ENCODE measurements around the gene LITAFD.
"Not testable (repeated sequence)": the region's sequence is repeated elsewhere in the genome, so short reads cannot be mapped to it uniquely, and the experiment has no call there.

Gene LITAFD

DNA sequence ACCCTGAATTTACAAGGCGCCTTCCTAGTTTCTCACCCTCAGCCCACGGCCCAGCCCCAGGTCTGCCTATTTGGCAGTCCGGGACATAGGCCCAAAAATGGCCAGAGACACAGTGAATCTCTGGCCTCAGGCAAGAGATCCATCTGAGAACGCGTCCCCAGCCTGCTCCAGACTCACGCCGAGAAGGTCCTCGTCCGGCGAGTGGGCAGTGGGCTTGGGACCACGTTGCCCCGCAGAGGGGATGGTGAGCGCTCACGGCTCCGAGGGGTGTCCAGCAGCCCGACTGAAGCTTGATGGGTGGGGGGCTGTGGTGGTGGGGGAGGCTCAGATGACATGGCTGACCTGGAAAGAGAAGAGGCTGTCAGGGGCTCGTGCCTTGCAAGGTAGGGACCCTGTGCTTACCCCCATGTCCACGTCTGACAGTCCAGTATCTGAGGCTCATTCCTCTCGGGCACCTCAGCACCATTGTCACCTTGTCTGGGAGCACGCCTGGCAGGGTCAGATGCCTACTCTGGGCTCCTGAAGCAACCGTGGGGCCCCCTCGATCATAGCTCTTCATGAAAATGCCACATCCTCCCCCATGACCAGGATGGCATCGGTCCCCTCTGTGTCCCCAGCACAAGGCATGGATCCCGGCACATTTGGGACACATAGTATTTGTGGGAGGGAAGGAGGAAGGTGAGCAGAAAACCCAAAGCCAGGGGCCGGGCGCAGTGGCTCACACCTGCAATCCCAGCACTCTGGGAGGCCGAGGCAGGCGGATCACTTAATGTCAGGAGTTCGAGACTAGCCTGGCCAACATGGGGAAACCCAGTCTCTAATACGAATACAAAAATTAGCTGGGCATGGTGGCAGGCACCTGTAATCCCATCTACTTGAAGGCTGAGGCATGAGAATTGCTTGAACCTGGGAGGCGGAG lies 22.9 kb upstream of the LITAFD start:
- DNase-seq (ENCODE audit: low spot score) = no peak

DNA sequence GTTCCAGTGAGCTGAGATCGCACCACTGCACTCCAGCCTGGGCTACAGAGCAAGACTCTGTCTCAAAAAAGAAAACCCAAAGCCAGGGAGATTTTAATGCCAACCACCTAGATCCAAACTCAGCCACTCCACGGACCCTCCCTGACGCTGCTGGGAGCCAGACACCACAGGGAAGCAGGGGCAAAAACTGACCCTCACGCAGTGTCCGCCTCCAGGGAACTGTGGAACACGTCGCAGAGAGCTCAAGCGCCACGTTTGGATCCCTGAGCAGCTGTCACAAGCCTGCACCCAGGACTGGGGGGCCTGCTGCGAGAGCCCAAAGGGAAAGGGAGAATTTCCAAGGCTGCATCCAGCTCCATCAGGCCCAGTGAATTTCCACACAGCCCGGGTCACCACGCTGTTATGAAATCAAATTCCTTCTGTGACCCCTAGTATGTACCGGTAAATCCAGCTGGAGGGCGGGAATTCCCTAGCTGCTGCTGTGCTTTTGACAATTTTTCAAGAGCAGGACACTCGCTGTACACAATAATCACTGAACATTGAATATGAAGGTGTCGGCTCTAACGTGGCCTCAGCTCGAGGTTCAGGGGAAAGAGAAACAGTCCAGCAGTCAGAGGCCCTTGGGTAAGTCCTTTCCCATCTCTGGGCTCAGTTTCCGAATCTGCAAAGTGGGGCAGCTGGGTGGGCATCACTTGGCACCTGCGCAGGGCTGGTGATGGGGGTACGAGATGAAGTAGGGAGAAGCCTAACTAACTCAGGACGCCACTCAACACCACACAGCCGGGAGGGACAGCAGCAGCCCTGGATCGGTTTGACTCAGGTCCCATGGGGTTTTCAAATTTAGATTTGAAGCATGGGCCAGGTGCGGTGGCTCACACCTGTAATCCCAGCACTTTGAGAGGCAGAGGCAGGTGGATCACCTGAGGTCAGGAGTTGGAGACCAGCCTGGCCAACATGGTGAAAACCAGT lies 22.0 kb upstream of the LITAFD start:
- no peak for DNase-seq (ENCODE audit: low spot score)

- no peak for DNase-seq (ENCODE audit: low spot score)
Measured at GRCh38 chr16:8861563-8862308, 20.4 kb upstream of the LITAFD start.

- no peak for DNase-seq (ENCODE audit: low spot score)
Measured at GRCh38 chr16:8862309-8863130, 19.6 kb upstream of the LITAFD start.

DNA sequence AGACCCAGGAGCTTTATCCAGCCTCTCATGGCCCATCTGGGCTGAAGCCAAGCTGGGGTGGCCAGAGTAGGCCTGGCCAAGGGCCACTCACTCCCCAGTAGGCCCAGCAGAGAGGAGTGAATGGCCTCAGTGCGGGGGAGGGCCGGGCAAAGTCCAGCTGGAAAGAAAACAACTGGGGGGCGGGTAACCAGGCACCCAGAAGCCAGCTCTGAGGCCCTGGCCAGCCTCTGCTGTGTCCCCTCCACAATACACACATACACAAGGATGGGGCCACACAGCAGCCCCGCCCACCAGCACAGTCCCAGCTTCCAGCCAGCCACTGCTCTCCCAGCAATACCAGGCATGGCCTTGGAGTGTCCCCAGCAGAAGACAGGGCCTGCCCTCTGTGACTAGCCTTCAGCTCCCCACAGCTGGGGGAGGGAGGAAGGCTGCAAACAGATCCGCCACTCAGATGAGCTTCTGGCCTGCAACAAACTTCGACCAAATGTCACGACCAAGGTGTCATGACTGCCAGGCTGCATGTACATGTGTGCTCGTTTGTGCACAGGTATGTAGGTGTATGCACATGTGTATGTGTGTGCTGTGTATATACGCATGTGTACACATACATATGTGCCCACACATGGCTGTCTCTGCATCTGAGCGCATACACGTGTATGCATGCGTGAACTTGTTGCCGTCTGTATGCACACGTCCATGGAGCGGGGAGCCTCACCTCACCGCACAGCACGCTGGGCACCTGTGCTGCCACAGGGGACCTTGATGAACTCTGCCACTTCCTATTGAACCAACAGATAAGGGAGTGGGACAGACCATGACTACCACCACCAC lies 18.3 kb upstream of the LITAFD start:
- DNase-seq (ENCODE audit: low spot score) = peak; percentile 37

DNA sequence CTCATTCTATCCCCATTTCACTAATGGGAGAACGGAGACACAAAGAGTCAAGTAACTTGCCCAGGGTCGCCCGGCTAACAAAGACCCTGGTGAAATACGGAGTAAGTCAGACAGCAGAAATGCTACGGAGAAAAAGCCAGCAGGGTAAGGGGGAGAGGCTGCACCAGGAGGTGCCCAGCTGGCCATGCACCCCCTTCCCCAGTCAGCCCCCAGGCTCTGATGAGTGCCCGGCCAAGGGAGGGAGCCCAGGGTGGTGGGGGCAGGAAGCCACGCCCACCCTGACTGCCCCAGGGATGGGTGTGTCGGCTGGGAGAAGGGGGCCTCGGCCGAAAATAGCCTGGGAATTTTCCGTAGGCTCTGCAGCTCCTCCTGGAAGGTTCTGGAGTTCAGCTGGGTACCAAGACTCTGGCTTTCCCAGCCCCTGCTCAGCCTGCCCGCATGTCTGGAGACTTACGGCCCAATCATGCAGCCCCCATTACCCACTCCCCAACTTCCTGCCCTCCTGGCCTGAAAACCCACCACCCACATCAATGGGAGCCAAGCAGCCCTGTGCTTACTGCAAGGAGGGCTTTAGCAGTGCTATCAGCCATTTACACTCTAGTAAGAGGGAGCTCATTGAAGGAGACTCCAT lies 17.6 kb upstream of the LITAFD start:
- no peak for DNase-seq (ENCODE audit: low spot score)

- no peak for DNase-seq (ENCODE audit: low spot score)
Measured at GRCh38 chr16:8865145-8865882, 16.8 kb upstream of the LITAFD start.

DNA sequence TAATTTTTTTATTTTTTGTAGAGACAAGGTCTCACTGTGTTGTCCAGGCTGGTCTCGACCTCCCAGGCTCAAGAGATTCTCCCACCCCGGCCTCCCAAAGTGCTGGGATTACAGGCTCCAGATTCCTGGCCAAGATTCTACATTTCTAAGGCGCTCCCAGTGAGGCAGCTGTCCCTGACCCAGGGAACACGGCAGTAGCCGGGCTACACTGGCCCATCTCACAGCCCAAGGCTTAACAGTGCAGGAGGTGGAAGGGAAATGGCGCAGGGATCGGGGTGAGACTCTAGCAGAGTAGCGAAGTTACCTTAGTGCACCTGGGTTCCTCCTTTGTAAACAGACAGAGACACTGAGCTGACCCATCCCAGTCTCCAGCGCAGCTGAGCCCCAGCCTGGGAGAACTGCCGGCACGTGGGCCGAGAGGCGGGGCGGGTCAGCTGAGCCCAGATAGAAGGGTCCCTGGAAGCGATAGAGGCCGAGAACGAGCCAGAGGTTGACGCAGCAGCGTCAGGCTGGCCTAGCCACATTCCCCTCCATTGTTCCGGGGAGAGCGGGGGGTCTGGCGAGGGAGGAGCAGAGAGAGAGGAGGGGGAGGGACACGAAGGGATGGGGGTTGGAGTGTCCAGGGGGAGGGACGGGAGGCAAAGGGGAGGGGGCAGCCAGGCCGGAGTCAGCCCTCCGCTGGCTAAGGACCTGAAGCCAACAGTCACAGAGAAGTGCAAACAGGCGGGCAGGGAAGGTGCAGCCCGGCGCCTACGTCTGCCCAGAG lies 15.8 kb upstream of the LITAFD start:
- DNase-seq (ENCODE audit: low spot score) = no peak

GRCh38 chr16:8866884-8867215 lies 15.3 kb upstream of the LITAFD start:
- no peak for DNase-seq (ENCODE audit: low spot score)

DNA sequence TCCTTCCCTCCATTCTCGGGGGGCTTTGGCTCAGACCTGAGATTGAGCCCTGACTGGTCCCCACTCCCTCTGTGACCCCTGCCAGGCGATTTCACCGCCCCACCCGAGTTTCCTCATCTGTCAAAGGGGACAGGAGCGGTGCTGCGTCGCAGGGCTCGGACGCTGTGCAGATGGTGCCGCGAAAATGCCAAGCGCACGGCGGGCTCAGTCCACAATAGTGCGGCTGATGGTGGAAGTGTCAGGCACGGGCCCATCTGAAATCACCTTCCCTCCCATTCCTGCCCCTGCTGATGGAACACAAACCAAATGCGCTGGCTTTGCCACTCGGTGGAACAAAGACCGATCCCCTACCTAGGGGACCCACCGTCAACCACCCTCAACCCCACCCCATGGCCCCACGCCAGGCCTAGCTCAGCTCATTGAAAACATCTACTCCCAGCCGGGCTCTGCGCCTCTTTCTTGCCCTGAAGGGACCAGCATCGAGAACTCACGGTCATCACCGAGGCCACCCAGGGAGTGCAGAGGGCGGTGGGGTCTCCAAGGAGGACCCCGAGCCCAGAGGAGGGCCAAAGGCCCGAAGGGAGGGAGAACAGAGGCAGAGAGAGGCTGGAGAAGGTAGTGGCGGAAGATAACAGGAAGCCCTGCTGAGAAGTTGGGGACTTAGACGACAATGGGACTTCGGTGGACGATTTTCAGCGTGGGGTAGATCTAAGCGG lies 14.8 kb upstream of the LITAFD start:
- DNase-seq (ENCODE audit: low spot score) = no peak

GRCh38 chr16:8867932-8868415 lies 14.2 kb upstream of the LITAFD start:
- DNase-seq (ENCODE audit: low spot score) = no peak

GRCh38 chr16:8868416-8869211 lies 13.5 kb upstream of the LITAFD start, which contains the start of gene CARHSP1:
Gene CARHSP1, minus strand, starts transcription at chr16:8869006. Its CDS starts 9,678 bp downstream, at chr16:8859328.
- peak; percentile 88 for DNase-seq (ENCODE audit: low spot score)

- DNase-seq (ENCODE audit: low spot score) = no peak
Measured at GRCh38 chr16:8869212-8869987, 12.8 kb upstream of the LITAFD start.

DNA sequence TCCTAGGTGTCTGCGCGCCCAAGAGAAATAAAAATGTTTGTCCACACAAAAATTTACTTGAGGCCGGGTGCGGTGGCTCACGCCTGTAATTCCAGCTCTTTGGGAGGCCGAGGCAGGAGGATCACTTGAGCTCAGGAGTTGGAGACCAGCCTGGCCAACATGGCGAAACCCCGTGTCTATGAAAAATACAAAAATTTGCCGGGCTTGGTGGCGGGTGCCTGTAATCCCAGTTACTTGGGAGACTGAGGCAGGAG lies 12.2 kb upstream of the LITAFD start:
- DNase-seq (ENCODE audit: low spot score) = not testable (repeated sequence)

GRCh38 chr16:8872071-8872470 lies 10.1 kb upstream of the LITAFD start:
- DNase-seq (ENCODE audit: low spot score) = no peak

Measured in LoVo (cell line).